ENCODE results near the gene SMAD4.

DNA sequence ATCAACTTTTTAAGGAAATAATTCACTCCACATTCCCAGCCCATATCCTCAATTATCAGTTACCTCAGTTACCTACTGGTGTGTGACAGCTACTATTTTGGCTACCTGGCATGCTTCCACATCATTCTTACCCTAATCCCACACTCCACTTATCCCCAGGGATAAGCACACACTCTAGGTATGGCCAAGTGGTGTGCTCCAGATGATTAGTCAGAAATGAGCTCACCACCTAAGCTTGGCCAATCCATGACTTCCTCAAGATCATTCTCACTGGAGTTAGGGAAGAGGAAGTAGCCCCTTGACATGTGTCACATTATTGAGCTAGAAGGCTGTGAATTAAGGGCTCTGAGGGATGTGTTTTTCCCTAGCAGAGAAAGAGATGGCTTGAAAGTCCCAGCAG is 20.9 kb upstream of the SMAD4 start:
- TF ChIP-seq POLR2A (IDR thresholded peaks at IDR 0.05; ENCODE audit: low read depth) (no peak), EP300 (IDR thresholded peaks at IDR 0.05) (no peak)
- TF ChIP-seq, protein P1, sequence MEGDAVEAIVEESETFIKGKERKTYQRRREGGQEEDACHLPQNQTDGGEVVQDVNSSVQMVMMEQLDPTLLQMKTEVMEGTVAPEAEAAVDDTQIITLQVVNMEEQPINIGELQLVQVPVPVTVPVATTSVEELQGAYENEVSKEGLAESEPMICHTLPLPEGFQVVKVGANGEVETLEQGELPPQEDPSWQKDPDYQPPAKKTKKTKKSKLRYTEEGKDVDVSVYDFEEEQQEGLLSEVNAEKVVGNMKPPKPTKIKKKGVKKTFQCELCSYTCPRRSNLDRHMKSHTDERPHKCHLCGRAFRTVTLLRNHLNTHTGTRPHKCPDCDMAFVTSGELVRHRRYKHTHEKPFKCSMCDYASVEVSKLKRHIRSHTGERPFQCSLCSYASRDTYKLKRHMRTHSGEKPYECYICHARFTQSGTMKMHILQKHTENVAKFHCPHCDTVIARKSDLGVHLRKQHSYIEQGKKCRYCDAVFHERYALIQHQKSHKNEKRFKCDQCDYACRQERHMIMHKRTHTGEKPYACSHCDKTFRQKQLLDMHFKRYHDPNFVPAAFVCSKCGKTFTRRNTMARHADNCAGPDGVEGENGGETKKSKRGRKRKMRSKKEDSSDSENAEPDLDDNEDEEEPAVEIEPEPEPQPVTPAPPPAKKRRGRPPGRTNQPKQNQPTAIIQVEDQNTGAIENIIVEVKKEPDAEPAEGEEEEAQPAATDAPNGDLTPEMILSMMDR (IDR thresholded peaks at IDR 0.05) = no peak

Measured in esophagus muscularis mucosa (tissue), 4 donors.